GM20000 (cell line): ENCODE measurements around the gene ADAMTS1.

Source experiments
- DNase-seq: peaks from one replicate; pipeline ENCODE4 v3.0.0; 2012; ENCODE audit warnings: low spot score
- CTCF ChIP-seq: IDR thresholded peaks from 2 replicates; pipeline ENCODE4 v1.5.1; 2012; ENCODE audit warnings: mild to moderate bottlenecking, control low read depth; ENCODE audit errors: extremely low read depth, missing control alignments

Gene ADAMTS1

GRCh38 chr21:26836528-26836927, 8.7 kb downstream of the ADAMTS1 start:
- TF ChIP-seq CTCF, result no peak
- no peak for DNase-seq

- no peak for TF ChIP-seq CTCF
- DNase-seq, result no peak
These were observed 9.4 kb downstream of the ADAMTS1 start for GRCh38 chr21:26835714-26836265.

GRCh38 chr21:26835027-26835713, 10.0 kb downstream of the ADAMTS1 start:
- TF ChIP-seq CTCF, result no peak
- DNase-seq, result no peak

GRCh38 chr21:26834181-26834905, 10.9 kb downstream of the ADAMTS1 start:
- no peak for TF ChIP-seq CTCF
- no peak for DNase-seq

- TF ChIP-seq CTCF, result no peak
- no peak for DNase-seq
These were observed 11.7 kb downstream of the ADAMTS1 start for GRCh38 chr21:26833460-26833939.

GRCh38 chr21:26833011-26833410, 12.2 kb downstream of the ADAMTS1 start:
- no peak for DNase-seq
- TF ChIP-seq CTCF, result no peak

GRCh38 chr21:26832546-26832945, 12.7 kb downstream of the ADAMTS1 start:
- DNase-seq, result no peak
- no peak for TF ChIP-seq CTCF
